Esophagus squamous epithelium (tissue), 5 donors: ENCODE measurements around the gene YEATS2. TPM values are rescaled to one million over a fixed set of nuclear protein-coding genes. Genes with fewer than 3 reads are reported as not detected.

Experiments used
- DNase-seq: peaks from one replicate; lab custom pipeline; 2025; lab: John Stamatoyannopoulos, UW
- H3K27ac ChIP-seq, 4 donors: fragments of 200-600 bp; sonication (generic); one replicate each; pipeline ENCODE4 v1.5.1; 2016 to 2019; ENCODE audit warnings: mild to moderate bottlenecking in 1 of 4
- H3K27me3 ChIP-seq, 4 donors: fragments of 200-600 bp; sonication (generic); 1 replicate in 3 of 4; 2 replicates in 1 of 4; pipeline versions ENCODE4 v1.5.1 to v1.6.0; 2017 to 2021; ENCODE audit warnings: antibody characterized with exemption in 1 of 4
- H3K36me3 ChIP-seq, 3 donors: fragments of 200-600 bp; sonication (generic); one replicate each; pipeline ENCODE4 v1.5.1; 2016 to 2019
- H3K4me1 ChIP-seq, 3 donors: fragments of 200-600 bp; sonication (generic); one replicate each; pipeline ENCODE4 v1.5.1; 2017 to 2019
- H3K4me3 ChIP-seq, 4 donors: fragments of 200-600 bp; sonication (generic); 1 replicate in 3 of 4; 2 replicates in 1 of 4; pipeline ENCODE4 v1.5.1; 2016 to 2019; ENCODE audit warnings: mild to moderate bottlenecking in 2 of 4, moderate library complexity in 1 of 4
- H3K9me3 ChIP-seq, 3 donors: fragments of 200-600 bp; sonication (generic); one replicate each; pipeline ENCODE4 v1.5.1; 2016 to 2019
- CTCF ChIP-seq, 6 experiments: fragments of 450-650 bp in 4 of 6; fragments of 200-600 bp in 2 of 6; sonication (generic) in 2 of 6; IDR thresholded peaks; one replicate each; pipeline ENCODE4 v1.5.1; 2016 to 2019; ENCODE audit warnings: antibody characterized with exemption in 6 of 6, mild to moderate bottlenecking in 4 of 6, moderate library complexity in 4 of 6
- POLR2A ChIP-seq, 4 donors: fragments of 450-650 bp; IDR thresholded peaks; one replicate each; pipeline ENCODE4 v1.6.1; 2017; ENCODE audit warnings: antibody characterized with exemption in 4 of 4, mild to moderate bottlenecking in 4 of 4, moderate library complexity in 3 of 4
- WGBS, 2 donors: methylation state at CpG; one replicate each; pipeline ENCODE4 v1.1.5; 2018; 5-methylcytosine and 5-hydroxymethylcytosine counted together
- intact Hi-C: fragments of 100-400 bp; cut with DNase I; formaldehyde crosslinking; loops from one replicate; pipeline ENCODE4 v1.15.0; 2022
- total RNA-seq, 4 donors: library from RNA; depleted of rRNA; stranded (reverse); fragments of >200 nt; gene quantifications; one replicate each; pipeline ENCODE4 v1.1.0, GENCODE V29; 2016
- donor health status: DM: yes; HTN: yes; CAD: no.

YEATS2 gene
- total RNA-seq, 4 donors from 2014 or later = 10.1 to 23.7 (median 15.5) TPM

GRCh38 chr3:183845090-183845489 is 147.5 kb downstream of the YEATS2 start:
- peaks cover 0 to 97% (median 24%) of the 10 kb centered on the region in 3 donors for H3K36me3 ChIP-seq
- no peak for DNase-seq
- WGBS, 2 donors = 44 to 53% methylated on average over 4 of the region's 4 CpGs
- no peak overlapping the region for H3K4me3 ChIP-seq
- intact Hi-C loops = no loop called here
- peak overlapping the region in 2 of 4 donors; percentile 15 to 30 for H3K27ac ChIP-seq
- no peaks in the 10 kb centered on the region for H3K9me3 ChIP-seq
- no peak for TF ChIP-seq CTCF (IDR thresholded peaks at IDR 0.05)
- no peak for TF ChIP-seq POLR2A (IDR thresholded peaks at IDR 0.05)
- no peaks in the 10 kb centered on the region for H3K27me3 ChIP-seq
- H3K4me1 ChIP-seq = peaks cover 0 to 22% (median 5%) of the 10 kb centered on the region in 3 donors

- Histone ChIP-seq H3K36me3 (peaks cover 0 to 97% (median 21%) of the 10 kb centered on the region in 3 donors), H3K27ac (peak overlapping the region in 2 of 4 donors; percentile 15 to 30), H3K4me3 (no peak overlapping the region), H3K9me3 (no peaks in the 10 kb centered on the region), H3K4me1 (peaks cover 0 to 22% (median 5%) of the 10 kb centered on the region in 3 donors), H3K27me3 (no peaks in the 10 kb centered on the region)
- intact Hi-C loops = no loop called here
- DNase-seq = no peak
- 82 to 86% methylated on average over 11 to 13 of the region's 13 CpGs for WGBS, 2 donors
- no peak for TF ChIP-seq POLR2A (IDR thresholded peaks at IDR 0.05)
- no peak for TF ChIP-seq CTCF (IDR thresholded peaks at IDR 0.05)
Measured at GRCh38 chr3:183845608-183846288, 148.2 kb downstream of the YEATS2 start.

- Histone ChIP-seq H3K4me1 (no peaks in the 10 kb centered on the region), H3K27me3 (no peaks in the 10 kb centered on the region), H3K9me3 (no peaks in the 10 kb centered on the region), H3K4me3 (no peak overlapping the region), H3K27ac (no peak overlapping the region), H3K36me3 (peaks cover 4 to 93% (median 13%) of the 10 kb centered on the region in 3 donors)
- 85 to 91% methylated on average over 4 of the region's 4 CpGs for WGBS, 2 donors
- intact Hi-C loops = no loop called here
- TF ChIP-seq CTCF (IDR thresholded peaks at IDR 0.05) (no peak), POLR2A (IDR thresholded peaks at IDR 0.05) (no peak)
- no peak for DNase-seq
Measured at GRCh38 chr3:183854318-183855035, 156.9 kb downstream of the YEATS2 start.

- Histone ChIP-seq H3K27me3 (no peaks in the 10 kb centered on the region), H3K36me3 (peaks cover 7 to 95% (median 33%) of the 10 kb centered on the region in 3 donors), H3K4me1 (no peaks in the 10 kb centered on the region), H3K9me3 (no peaks in the 10 kb centered on the region), H3K4me3 (no peak overlapping the region), H3K27ac (no peak overlapping the region)
- intact Hi-C loops = no loop called here
- TF ChIP-seq POLR2A (IDR thresholded peaks at IDR 0.05) = no peak
- TF ChIP-seq CTCF (IDR thresholded peaks at IDR 0.05) = no peak
- no peak for DNase-seq
- 88 to 91% methylated on average over 3 of the region's 3 CpGs for WGBS, 2 donors
Measured at GRCh38 chr3:183857863-183858262, 160.3 kb downstream of the YEATS2 start.

Other genes starting within 250 kb of the YEATS2 start
- gene KLHL6, start 142.1 kb upstream of the YEATS2 start, total RNA-seq = 1 to 10 TPM in 2 of 4 donors, under 1 TPM in 1, not detected in 1; 0.66 to 2.7 (median 1.8) TPM
- gene KLHL24, start 62.2 kb upstream of the YEATS2 start, total RNA-seq = 10 to 100 TPM; 10.2 to 92.1 (median 19.9) TPM
- 1 to 10 TPM in 3 of 4 donors, not detected in 1; 2.0 to 5.1 (median 2.7) TPM for gene MAP6D1, start 127.8 kb downstream of the YEATS2 start, total RNA-seq
- 10 to 100 TPM; 23.3 to 45.0 (median 39.7) TPM for gene PARL, start 187.1 kb downstream of the YEATS2 start, total RNA-seq